Measurements from ENCODE around the gene PTGER3.

DNA sequence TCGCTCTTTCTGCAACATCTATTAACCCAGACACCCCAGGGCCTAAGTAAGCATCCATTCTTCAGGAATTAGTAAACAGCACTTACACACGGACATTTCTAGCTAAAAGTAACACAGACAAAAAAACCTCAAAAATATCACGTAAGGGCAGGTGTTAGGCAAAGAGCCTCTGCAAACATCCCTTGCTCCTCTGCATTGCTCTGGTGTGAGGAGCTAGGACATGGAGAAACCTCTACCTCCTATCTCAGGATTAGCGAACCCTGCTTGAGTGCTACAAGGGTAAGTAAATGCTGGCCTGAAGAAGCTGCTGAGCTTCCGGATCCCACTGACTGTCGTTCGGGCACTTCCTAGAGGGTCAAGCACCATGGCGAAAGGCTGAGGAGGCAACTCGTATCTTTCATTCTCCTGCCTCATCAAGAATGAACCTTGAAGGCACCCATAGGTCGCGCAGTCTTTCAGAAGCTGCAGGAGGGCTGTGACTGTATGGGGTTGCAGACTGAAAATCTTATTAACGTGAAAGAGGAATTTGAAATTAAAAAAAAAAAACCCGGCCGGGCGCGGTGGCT lies 2.1 kb downstream of the PTGER3 start:
- TF ChIP-seq, protein P1, sequence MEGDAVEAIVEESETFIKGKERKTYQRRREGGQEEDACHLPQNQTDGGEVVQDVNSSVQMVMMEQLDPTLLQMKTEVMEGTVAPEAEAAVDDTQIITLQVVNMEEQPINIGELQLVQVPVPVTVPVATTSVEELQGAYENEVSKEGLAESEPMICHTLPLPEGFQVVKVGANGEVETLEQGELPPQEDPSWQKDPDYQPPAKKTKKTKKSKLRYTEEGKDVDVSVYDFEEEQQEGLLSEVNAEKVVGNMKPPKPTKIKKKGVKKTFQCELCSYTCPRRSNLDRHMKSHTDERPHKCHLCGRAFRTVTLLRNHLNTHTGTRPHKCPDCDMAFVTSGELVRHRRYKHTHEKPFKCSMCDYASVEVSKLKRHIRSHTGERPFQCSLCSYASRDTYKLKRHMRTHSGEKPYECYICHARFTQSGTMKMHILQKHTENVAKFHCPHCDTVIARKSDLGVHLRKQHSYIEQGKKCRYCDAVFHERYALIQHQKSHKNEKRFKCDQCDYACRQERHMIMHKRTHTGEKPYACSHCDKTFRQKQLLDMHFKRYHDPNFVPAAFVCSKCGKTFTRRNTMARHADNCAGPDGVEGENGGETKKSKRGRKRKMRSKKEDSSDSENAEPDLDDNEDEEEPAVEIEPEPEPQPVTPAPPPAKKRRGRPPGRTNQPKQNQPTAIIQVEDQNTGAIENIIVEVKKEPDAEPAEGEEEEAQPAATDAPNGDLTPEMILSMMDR (conservative IDR thresholded peaks at IDR 0.05; ENCODE audit: low read depth, low read length), result no peak
- TF ChIP-seq EZH2 (IDR thresholded peaks at IDR 0.05; ENCODE audit: borderline replicate concordance, low read depth, low read length, poor library complexity, severe bottlenecking), result no peak
